Right lung (tissue), 5 donors: ENCODE measurements around the gene NEURL1. TPM values are rescaled to one million over a fixed set of nuclear protein-coding genes. Genes with fewer than 3 reads are reported as not detected.

ENCODE experiments used
- DNase-seq, 2 donors: peaks; one replicate each; pipeline ENCODE4 v3.0.0-alpha.2; 2013
- polyA plus RNA-seq, 5 donors: library from polyadenylated mRNA; unstranded; fragments of 120-200 nt; gene quantifications; one replicate each; pipeline versions ENCODE4 v1.2.1 to v1.2.3, GENCODE V29; 2013; ENCODE audit warnings: inconsistent platforms in 1 of 5, low replicate concordance in 1 of 5; ENCODE audit not compliant: insufficient read length in 5 of 5, insufficient read depth in 1 of 5

The NEURL1 gene
- polyA plus RNA-seq, 5 donors = 0.99 to 2.7 (median 1.3) TPM

GRCh38 chr10:103563231-103564115, 70.0 kb downstream of the NEURL1 start:
- DNase-seq = no peak

DNA sequence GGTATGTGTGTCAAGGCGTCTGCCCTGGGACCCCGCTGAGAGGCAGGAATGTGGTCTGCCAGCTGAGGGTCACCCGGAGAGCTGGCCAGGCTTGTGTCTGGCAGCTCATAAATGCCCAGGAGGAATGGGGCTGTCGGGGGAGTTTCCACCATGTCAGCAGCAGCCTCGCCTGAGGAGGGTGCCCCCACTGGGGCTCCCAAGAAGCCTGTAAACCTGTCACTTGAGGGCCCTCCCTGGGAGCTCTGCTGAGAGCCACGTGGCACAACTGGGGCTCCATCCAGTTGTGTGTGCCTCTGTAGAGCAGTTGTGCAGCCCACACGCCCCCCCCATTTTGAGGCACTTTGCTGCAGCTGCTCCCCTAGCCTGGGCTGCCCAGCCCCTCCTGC, 70.6 kb downstream of the NEURL1 start:
- no peak for DNase-seq

DNA sequence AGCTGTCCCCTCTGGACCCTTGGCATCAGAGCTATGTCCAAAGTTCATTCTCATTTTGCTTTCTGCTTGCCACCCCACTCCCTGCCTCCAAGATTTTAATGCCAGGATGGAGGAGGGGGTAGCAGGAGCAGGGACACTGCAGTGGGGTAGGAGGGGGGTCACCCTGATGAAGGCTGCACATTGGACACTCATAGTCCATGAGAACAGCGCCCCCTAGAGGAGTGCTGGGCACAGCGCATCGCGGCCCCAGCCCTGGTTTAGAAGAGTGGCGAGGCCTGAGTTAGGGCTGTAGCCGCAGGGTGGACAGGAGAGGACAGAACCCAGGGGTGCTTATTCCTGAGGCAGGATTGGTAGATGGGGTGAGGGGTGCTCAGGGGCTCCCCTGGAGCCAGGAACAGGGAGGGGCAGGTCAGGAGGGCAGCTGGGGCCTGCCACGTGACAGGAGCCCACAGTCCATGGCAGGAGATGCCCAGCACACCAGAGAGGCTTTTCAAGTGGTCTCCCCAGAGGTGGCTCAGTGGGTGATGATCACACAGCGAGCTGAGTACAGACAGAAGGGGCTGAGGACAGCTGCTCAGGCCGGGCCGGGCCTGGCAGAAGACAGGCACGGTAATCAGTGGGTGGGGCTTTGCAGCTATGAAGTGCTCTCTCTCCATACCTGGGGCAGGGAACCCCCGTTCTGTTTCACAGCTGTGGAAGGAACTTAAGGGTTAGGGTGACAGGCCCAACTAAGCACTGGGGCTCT, 71.4 kb downstream of the NEURL1 start:
- no peak for DNase-seq

DNA sequence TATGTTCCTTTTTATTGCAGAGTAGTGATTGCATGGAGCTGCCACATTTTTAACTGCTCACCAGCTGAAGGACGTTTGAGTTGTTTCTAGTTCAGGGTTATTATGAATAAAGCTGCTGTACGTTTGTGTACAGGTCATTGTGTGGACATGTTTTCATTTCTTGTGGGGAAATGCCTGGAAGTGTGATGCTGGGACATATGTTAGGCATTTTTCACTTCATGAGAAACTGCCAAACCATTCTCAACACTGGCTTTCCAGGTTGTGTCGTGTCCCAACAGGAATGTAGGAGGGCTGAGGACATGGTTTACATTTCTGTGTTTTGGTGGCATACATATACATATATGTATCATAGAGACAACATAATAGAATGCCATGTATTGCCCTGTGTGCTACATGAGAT, 73.0 kb downstream of the NEURL1 start:
- DNase-seq = no peak

DNA sequence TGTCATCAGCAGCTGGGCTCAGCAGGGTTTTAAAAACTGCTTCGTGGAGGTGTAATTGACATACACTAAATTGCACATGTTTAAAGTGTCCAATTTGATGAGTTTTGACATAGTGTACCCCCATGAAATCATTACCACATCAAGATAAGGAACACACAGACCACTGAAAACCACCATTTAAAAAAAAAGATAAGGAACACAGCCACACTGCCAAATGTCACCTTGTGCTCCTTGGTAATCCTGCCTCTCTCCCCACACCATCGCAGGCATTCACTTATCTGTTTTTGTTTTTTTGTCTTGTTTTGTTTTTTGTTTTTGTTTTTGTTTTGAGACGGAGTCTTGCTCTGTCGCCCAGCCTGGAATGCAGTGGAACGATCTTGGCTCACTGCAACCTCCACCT, 75.0 kb downstream of the NEURL1 start:
- no peak for DNase-seq

DNA sequence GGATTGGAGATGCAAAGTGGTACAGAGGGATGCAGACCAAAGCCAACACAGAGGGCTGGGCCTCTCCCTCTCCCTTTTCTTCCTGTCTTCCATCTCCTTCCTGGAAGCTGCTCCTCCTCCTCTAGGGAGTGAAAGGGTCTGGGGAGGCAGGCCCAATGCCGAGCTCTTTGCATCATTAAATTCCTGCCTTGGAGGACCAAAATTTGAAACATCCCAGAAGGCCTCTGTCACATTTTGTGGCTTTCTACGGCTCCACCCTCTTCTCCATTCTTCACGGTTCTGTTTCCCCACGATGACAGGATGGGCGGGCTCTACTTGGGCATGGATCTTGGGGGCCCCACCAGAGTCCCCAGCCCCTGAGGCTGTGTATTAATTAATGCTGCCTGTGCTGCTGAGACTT, 76.4 kb downstream of the NEURL1 start:
- no peak for DNase-seq

DNA sequence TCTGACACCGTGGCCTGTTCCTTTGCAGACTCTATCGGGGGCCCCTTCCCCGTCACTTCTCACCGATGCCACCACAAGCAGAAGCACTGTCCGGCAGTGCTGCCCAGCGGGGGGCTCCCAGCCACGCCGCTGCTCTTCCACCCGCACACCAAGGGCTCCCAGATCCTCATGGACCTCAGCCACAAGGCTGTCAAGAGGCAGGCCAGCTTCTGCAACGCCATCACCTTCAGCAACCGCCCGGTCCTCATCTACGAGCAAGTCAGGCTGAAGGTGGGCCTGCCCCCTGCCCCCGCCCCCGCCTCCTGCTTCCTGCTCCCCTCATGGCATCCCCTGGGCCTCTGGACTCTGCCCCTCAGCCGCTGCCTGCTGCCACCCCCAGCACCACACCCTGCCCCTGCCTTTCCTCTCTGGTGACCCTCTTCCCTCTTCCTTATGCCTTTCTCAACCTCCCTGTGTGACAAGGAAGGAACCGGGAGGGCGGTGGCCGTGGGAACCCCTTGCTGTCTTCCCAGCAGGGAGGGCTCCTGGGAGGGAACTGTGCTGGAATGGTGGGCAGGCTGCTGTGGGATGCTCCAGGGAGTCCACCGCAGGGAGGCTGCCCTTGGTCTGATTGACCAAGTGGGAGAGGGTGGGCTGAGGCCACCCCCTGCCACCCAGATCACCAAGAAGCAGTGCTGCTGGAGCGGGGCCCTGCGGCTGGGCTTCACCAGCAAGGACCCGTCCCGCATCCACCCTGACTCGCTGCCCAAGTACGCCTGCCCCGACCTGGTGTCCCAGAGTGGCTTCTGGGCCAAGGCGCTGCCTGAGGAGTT, 77.5 kb downstream of the NEURL1 start:
- no peak for DNase-seq

- DNase-seq = no peak
Observed at GRCh38 chr10:103571656-103571975, 78.1 kb downstream of the NEURL1 start.

GRCh38 chr10:103572347-103573204, 79.1 kb downstream of the NEURL1 start:
- no peak for DNase-seq

GRCh38 chr10:103573205-103573487, 79.6 kb downstream of the NEURL1 start:
- DNase-seq = no peak

DNA sequence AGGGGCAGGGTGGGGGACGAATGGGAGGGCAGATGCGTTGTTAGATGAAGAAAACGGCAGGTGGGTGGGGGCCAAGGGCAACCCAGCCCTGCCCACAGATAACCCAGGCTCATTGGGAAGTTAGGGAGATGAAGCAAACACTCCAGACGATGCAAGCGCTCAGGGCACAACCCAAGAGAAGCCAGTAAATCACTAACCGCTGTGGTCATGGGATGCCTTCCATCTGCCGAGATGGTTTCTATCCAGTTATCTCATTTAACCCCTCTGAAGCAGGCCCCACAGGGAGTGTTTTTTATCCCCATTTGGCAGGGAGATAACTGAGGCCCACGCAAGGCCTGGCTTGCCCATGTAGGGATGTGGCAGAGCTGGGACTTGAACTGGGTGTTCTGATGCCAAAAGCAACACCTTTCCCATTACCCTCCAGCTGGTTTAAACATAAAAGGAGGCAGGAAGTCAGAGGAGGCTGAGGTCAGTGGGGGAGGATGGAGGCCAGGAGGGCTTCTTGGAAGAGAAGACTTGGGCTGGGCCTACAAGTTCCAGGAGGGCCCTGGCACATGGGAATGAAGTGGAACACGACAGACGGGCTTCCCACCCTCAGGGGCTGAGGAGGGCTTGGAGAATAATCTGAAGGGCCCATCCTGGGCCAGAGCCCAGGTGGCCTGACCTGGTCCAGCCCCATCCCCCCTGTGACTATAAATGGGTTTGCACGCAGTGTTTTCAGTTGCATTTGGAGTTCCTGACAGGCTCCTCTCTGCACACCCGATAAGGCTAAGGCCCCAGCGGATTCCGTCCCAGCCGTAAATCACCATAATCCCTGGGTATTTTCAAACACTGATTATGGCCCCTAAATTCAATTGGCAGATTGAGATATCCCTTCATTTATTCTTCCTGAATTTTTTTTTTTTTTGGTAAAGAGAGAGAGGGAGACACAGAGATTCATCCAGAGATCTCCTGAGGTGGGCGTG, 80.9 kb downstream of the NEURL1 start:
- DNase-seq = no peak

- no peak for DNase-seq
Observed at GRCh38 chr10:103575416-103576075, 82.0 kb downstream of the NEURL1 start.

DNA sequence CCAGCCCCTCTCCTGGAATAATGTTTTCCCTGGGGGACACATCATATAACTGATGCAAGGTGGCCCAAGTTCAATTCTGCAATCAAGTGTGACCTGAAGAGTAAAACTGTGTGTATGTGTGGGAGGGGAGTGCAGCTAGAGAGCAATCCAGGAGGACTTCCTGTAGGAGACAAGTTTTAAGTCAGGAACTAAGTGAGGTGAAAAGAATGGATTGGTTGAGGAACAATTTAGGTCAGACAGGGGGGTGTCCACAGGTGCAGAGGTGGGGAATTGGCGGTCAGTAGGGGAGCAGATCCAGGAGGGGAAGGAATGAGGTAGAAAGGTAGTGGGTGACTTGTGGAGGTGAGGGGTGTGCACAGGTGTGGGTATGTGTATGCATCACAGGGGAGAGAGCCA, 82.6 kb downstream of the NEURL1 start:
- no peak for DNase-seq

GRCh38 chr10:103576862-103577261, 83.4 kb downstream of the NEURL1 start:
- no peak for DNase-seq

- DNase-seq = no peak
Observed at GRCh38 chr10:103578782-103579382, 85.4 kb downstream of the NEURL1 start.

GRCh38 chr10:103580011-103580410, 86.5 kb downstream of the NEURL1 start:
- no peak for DNase-seq

GRCh38 chr10:103580430-103580829, 86.9 kb downstream of the NEURL1 start:
- no peak for DNase-seq

GRCh38 chr10:103581499-103581898, 88.0 kb downstream of the NEURL1 start:
- DNase-seq = no peak

DNA sequence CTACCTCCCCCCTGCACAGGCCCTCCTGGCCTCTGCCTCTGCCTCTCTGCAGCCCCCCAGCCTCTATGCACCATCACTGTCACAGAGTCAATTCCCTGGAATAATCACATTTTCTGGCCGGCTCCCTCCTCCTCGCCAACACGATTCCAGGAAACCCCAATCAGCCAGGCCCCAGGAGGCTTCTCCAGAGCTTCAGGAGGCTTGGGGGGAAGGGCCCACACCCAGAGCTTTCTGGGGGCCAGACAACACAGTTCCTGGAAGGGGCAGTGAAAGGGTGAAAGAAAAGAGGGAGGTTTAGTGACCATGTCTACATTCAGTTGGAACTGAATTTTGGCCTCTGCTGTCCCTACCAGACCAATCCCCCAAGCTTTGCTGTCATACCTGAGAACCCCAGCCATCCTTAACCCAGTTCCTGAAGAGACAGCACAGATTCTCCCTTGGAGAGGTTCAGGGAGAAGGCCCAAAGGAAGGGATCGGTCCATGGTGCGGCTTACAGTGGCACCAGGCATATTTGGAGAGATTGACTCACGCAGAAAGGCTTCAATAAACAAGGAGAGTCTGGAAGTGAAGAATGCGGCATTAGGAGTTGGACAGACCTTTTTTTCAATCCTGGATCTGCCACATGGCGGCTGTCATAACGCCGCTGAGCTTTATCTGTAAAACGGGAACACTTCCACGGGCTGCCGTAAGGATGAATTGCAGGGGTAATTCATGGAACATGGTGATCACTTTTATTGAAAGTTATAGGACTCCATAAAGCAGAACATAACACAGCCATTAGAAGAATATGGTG, 89.0 kb downstream of the NEURL1 start:
- DNase-seq = no peak
